Diencephalon (tissue), 1 donor: ENCODE results near the gene KRTAP5-10. TPM values are rescaled to one million over a fixed set of nuclear protein-coding genes. Genes with fewer than 3 reads are reported as not detected.

Experiments
- small RNA-seq: library from RNA; depleted of rRNA; stranded (forward); fragments of <200 nt; gene quantifications from one replicate; pipeline ENCODE3, GENCODE V24; 2014
- total RNA-seq: library from RNA; depleted of rRNA; stranded (reverse); fragments of >200 nt; gene quantifications from one replicate; pipeline ENCODE4 v1.2.3, GENCODE V29; 2014

KRTAP5-10 gene, protein sequence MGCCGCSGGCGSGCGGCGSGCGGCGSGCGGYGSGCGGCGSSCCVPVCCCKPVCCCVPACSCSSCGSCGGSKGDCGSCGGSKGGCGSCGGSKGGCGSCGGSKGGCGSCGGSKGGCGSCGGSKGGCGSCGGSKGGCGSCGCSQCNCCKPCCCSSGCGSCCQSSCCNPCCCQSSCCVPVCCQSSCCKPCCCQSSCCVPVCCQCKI
- not detected for total RNA-seq

GRCh38 chr11:71565263-71565662, at the start of gene KRTAP5-10:
Gene KRTAP5-10, plus strand, starts transcription at chr11:71565563. Its CDS starts 25 bp downstream, at chr11:71565588.

GRCh38 chr11:71526796-71527575, 38.4 kb upstream of the KRTAP5-10 start, which contains the start of gene KRTAP5-7:
Gene KRTAP5-7, plus strand, starts transcription at chr11:71527267. Its CDS starts 34 bp downstream, at chr11:71527301.

GRCh38 chr11:71537977-71538665, 27.2 kb upstream of the KRTAP5-10 start, which contains the start of gene KRTAP5-8:
Gene KRTAP5-8, plus strand, starts transcription at chr11:71538025. Its CDS starts 31 bp downstream, at chr11:71538056.

GRCh38 chr11:71548120-71548519, 17.2 kb upstream of the KRTAP5-10 start, which contains the start of gene KRTAP5-9:
Gene KRTAP5-9, plus strand, starts transcription at chr11:71548420. Its CDS starts 238 bp downstream, at chr11:71548658.

GRCh38 chr11:71582309-71582895, 17.0 kb downstream of the KRTAP5-10 start, which contains the start of gene KRTAP5-11:
Gene KRTAP5-11, minus strand, starts transcription at chr11:71582875. Its CDS starts 38 bp downstream, at chr11:71582837.

Small RNA genes within 50 kb of the gene (small RNA-seq; reads per million reads assigned to genes)
- gene AP000867.1 (not detected), gene KRTAP5-14P (not detected)

Other genes with a start within 250 kb of the KRTAP5-10 start
- 44.8 TPM for gene DHCR7, start 117.2 kb upstream of the KRTAP5-10 start, total RNA-seq
- gene NADSYN1, start 112.4 kb upstream of the KRTAP5-10 start, total RNA-seq = 24.5 TPM
- not detected for gene KRTAP5-7, start 38.3 kb upstream of the KRTAP5-10 start, total RNA-seq
- gene KRTAP5-8, start 27.5 kb upstream of the KRTAP5-10 start, total RNA-seq = not detected
- not detected for gene KRTAP5-9, start 17.1 kb upstream of the KRTAP5-10 start, total RNA-seq
- not detected for gene KRTAP5-11, start 17.3 kb downstream of the KRTAP5-10 start, total RNA-seq